ENCODE measurements around the gene CTSF. TPM values are rescaled to one million over a fixed set of nuclear protein-coding genes. Genes with fewer than 3 reads are reported as not detected.
"Not testable (repeated sequence)": the region's sequence is repeated elsewhere in the genome, so short reads cannot be mapped to it uniquely, and the experiment has no call there.

Gene CTSF
- total RNA-seq, 3 donors from 2014 or later: 0.33 to 0.89 (median 0.63) TPM

- Mint-ChIP-seq H3K4me3 (peak overlapping the region; percentile 74), H3K4me1 (ENCODE audit: low read depth) (peaks cover 38% of the 10 kb centered on the region), H3K9me3 (no peaks in the 10 kb centered on the region), H3K27me3 (ENCODE audit: low read depth) (no peaks in the 10 kb centered on the region), H3K36me3 (ENCODE audit: insufficient read depth) (peaks cover 18% of the 10 kb centered on the region)
- peak; percentile 19 to 35 for ATAC-seq
- peak; percentile 35 for DNase-seq
Measured at GRCh38 chr11:66543263-66544107, 24.9 kb downstream of the CTSF start.

DNA sequence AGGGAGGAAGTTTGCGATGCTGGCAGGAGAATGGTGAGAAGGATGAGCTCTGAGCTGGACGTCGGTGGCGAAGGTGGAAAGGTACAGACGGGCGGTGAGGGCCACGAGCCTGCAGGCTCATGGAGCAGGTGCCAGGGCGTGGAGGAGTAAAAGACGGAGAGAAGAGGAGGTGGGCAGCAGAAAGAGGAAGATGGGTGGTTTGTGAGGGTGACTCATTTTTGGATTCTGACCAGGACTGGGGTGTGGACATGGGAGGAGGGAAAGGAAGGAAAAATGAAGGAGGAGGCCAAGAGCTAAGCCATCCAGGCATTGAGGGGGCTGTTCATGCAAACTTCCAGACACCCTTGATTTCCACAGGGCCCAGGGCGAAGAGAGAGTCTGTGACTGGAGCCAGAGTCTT lies 26.0 kb downstream of the CTSF start:
- Mint-ChIP-seq H3K4me1 (ENCODE audit: low read depth) (peaks cover 38% of the 10 kb centered on the region), H3K9me3 (no peaks in the 10 kb centered on the region), H3K27me3 (ENCODE audit: low read depth) (no peaks in the 10 kb centered on the region), H3K4me3 (no peak overlapping the region), H3K36me3 (ENCODE audit: insufficient read depth) (peaks cover 21% of the 10 kb centered on the region)
- DNase-seq: no peak
- ATAC-seq: no peak

- Mint-ChIP-seq H3K4me1 (ENCODE audit: low read depth) (peaks cover 38% of the 10 kb centered on the region), H3K4me3 (no peak overlapping the region), H3K27me3 (ENCODE audit: low read depth) (no peaks in the 10 kb centered on the region), H3K36me3 (ENCODE audit: insufficient read depth) (peaks cover 22% of the 10 kb centered on the region), H3K9me3 (no peaks in the 10 kb centered on the region)
- ATAC-seq (no peak), DNase-seq (no peak)
Measured at GRCh38 chr11:66541892-66542291, 26.5 kb downstream of the CTSF start.

- not testable (repeated sequence) for ATAC-seq; H3K4me3 Mint-ChIP-seq; H3K27me3 Mint-ChIP-seq (ENCODE audit: low read depth); H3K9me3 Mint-ChIP-seq; DNase-seq
- Mint-ChIP-seq H3K4me1 (ENCODE audit: low read depth) (peaks cover 33% of the 10 kb centered on the region), H3K36me3 (ENCODE audit: insufficient read depth) (peaks cover 29% of the 10 kb centered on the region)
Measured at GRCh38 chr11:66540598-66540997, 27.8 kb downstream of the CTSF start.

- no peak overlapping the region for H3K4me3 Mint-ChIP-seq
Measured at GRCh38 chr11:66539870-66540213, 28.6 kb downstream of the CTSF start.

DNA sequence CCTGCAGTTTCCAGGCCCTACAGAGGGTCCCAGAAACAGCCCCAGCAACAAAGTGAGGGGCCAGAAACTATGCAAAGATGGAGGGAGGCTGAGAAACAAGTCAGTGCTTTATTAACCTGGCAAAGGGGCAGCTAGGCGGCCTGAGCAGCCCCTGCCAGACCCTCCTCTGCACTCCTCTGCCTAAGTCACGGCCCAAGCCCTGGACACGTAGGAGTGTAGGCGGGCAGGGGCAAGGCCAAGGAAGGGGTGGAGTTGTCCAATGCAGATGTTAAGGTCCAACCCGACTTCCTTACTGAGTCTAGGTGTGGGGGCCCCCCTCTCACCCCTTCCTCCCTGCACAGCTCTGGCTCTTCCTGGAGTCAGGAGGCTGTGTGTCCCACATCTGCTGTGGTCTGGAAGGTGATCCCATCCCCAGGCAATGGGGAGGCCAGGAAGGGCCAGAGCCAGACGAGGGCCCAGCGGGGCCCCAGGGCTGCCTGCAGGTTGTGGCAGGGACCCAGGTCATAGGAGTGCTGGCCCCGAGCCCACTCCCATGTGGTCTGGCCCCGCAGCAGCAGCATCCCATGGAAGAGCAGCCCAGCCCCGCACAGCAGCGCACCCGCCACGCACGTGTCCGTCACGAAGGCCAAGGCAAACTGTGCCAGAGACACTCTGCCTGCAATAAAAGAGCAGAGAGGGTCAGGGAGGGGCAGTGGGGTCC lies 29.1 kb downstream of the CTSF start:
- no peak for ATAC-seq
- H3K4me3 Mint-ChIP-seq: no peak overlapping the region
- peaks cover 32% of the 10 kb centered on the region for H3K36me3 Mint-ChIP-seq (ENCODE audit: insufficient read depth)
- H3K4me1 Mint-ChIP-seq (ENCODE audit: low read depth): peaks cover 27% of the 10 kb centered on the region
- DNase-seq: no peak
- no peaks in the 10 kb centered on the region for H3K27me3 Mint-ChIP-seq (ENCODE audit: low read depth)
- no peaks in the 10 kb centered on the region for H3K9me3 Mint-ChIP-seq

More at GRCh38 chr11:66539870-66540213, 28.6 kb downstream of the CTSF start:
- Mint-ChIP-seq H3K27me3 (ENCODE audit: low read depth) (no peaks in the 10 kb centered on the region), H3K4me1 (ENCODE audit: low read depth) (peaks cover 29% of the 10 kb centered on the region), H3K9me3 (no peaks in the 10 kb centered on the region), H3K36me3 (ENCODE audit: insufficient read depth) (peaks cover 32% of the 10 kb centered on the region)
- ATAC-seq (no peak), DNase-seq (no peak)

- ATAC-seq (no peak), DNase-seq (no peak)
- no peak overlapping the region for H3K4me3 Mint-ChIP-seq
- H3K9me3 Mint-ChIP-seq: no peaks in the 10 kb centered on the region
- H3K36me3 Mint-ChIP-seq (ENCODE audit: insufficient read depth): peaks cover 18% of the 10 kb centered on the region
- H3K4me1 Mint-ChIP-seq (ENCODE audit: low read depth): no peaks in the 10 kb centered on the region
- no peaks in the 10 kb centered on the region for H3K27me3 Mint-ChIP-seq (ENCODE audit: low read depth)
Measured at GRCh38 chr11:66532784-66533183, 35.6 kb downstream of the CTSF start.

- Mint-ChIP-seq H3K36me3 (ENCODE audit: insufficient read depth) (peaks cover 14% of the 10 kb centered on the region), H3K4me3 (no peak overlapping the region), H3K4me1 (ENCODE audit: low read depth) (no peaks in the 10 kb centered on the region), H3K27me3 (ENCODE audit: low read depth) (no peaks in the 10 kb centered on the region), H3K9me3 (no peaks in the 10 kb centered on the region)
- DNase-seq (no peak), ATAC-seq (no peak)
Measured at GRCh38 chr11:66531841-66532240, 36.6 kb downstream of the CTSF start.

GRCh38 chr11:66530927-66531709 lies 37.3 kb downstream of the CTSF start:
- DNase-seq (no peak), ATAC-seq (no peak)

DNA sequence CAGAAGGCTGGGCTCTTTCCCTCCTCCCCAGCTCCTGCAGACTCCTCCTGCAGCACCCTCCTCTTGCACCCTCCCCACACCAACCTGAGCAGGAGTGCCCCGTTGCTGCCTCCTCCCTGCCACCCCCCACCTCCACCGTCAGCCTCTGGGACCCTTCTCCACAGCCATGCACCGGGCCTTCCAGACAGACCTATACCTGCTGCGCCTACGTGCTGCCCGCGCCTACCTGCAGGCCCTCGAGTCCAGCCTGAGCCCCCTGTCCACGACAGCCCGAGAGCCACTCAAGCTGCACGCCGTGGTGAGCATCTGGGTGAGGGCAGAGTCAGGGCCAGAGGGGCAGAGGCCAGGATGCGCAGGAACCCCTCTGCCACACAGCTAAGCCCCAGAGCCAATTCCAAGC lies 38.8 kb downstream of the CTSF start:
- ATAC-seq (no peak), DNase-seq (no peak)
- H3K9me3 Mint-ChIP-seq: no peaks in the 10 kb centered on the region
- peaks cover 9% of the 10 kb centered on the region for H3K36me3 Mint-ChIP-seq (ENCODE audit: insufficient read depth)
- H3K27me3 Mint-ChIP-seq (ENCODE audit: low read depth): no peaks in the 10 kb centered on the region
- no peaks in the 10 kb centered on the region for H3K4me1 Mint-ChIP-seq (ENCODE audit: low read depth)
- no peak overlapping the region for H3K4me3 Mint-ChIP-seq

More at GRCh38 chr11:66530927-66531709, 37.3 kb downstream of the CTSF start:
- H3K9me3 Mint-ChIP-seq: no peaks in the 10 kb centered on the region
- peaks cover 13% of the 10 kb centered on the region for H3K36me3 Mint-ChIP-seq (ENCODE audit: insufficient read depth)
- H3K27me3 Mint-ChIP-seq (ENCODE audit: low read depth): no peaks in the 10 kb centered on the region
- no peak overlapping the region for H3K4me3 Mint-ChIP-seq
- H3K4me1 Mint-ChIP-seq (ENCODE audit: low read depth): no peaks in the 10 kb centered on the region

DNA sequence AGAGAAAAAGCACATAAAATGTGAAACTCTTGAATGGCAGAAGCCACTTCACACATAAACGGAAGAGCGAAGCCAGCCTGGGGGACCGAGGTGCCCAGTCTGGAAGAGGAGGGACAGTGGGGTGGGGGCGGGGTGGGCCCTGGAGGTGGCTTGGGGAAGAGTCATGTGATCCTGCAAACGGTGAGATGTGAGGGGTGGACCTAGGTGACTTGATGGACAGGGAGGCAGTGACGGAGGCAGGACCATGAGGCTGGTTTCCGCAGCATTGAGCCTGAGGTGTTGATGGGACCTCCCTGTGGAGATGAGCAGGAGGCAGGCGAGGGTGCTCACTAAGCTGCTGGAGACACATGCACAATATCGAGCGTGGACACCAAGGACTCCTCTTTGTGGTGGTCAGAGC lies 39.3 kb downstream of the CTSF start:
- no peak for DNase-seq
- H3K27me3 Mint-ChIP-seq (ENCODE audit: low read depth): no peaks in the 10 kb centered on the region
- peaks cover 9% of the 10 kb centered on the region for H3K36me3 Mint-ChIP-seq (ENCODE audit: insufficient read depth)
- H3K4me1 Mint-ChIP-seq (ENCODE audit: low read depth): no peaks in the 10 kb centered on the region
- no peaks in the 10 kb centered on the region for H3K9me3 Mint-ChIP-seq
- no peak for ATAC-seq
- H3K4me3 Mint-ChIP-seq: no peak overlapping the region

- Mint-ChIP-seq H3K4me1 (ENCODE audit: low read depth) (no peaks in the 10 kb centered on the region), H3K4me3 (no peak overlapping the region), H3K27me3 (ENCODE audit: low read depth) (no peaks in the 10 kb centered on the region), H3K9me3 (no peaks in the 10 kb centered on the region), H3K36me3 (ENCODE audit: insufficient read depth) (peaks cover 23% of the 10 kb centered on the region)
- ATAC-seq: no peak
- DNase-seq: no peak
Measured at GRCh38 chr11:66524304-66525040, 43.9 kb downstream of the CTSF start.

DNA sequence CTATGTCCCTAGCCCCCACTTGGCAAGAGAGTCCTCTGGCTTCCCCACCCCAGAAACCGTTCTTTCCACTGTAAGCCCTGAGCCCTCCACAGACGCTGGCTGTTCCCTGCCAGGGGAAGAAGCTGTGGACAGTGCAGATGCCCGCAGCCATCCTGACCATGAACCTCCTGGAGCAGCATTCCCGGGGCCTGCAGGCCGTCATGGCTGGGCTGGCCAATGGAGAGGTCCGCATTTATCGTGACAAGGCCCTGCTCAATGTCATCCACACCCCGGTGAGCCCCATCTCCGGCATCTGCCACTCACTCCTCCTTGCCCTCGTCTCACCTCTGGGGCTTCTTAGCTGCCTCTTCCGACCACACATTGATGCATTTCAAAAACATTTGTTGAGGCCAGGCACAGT lies 44.8 kb downstream of the CTSF start:
- Mint-ChIP-seq H3K9me3 (no peaks in the 10 kb centered on the region), H3K4me3 (no peak overlapping the region), H3K36me3 (ENCODE audit: insufficient read depth) (peaks cover 23% of the 10 kb centered on the region), H3K4me1 (ENCODE audit: low read depth) (no peaks in the 10 kb centered on the region), H3K27me3 (ENCODE audit: low read depth) (no peaks in the 10 kb centered on the region)
- DNase-seq (no peak), ATAC-seq (no peak)
